Fibroblast of villous mesenchyme (primary cell): ENCODE data around the gene MUSK. TPM values are rescaled to one million over a fixed set of nuclear protein-coding genes. Genes with fewer than 3 reads are reported as not detected.
"Not testable (repeated sequence)": the region's sequence is repeated elsewhere in the genome, so short reads cannot be mapped to it uniquely, and the experiment has no call there.

Source experiments
- DNase-seq: peaks from one replicate; pipeline ENCODE4 v3.0.0-alpha.2; 2010; ENCODE audit warnings: low read depth
- H3K4me3 ChIP-seq: 2 replicates; pipeline ENCODE4 v1.5.1; 2011; ENCODE audit warnings: low read depth, mild to moderate bottlenecking, low read length
- total RNA-seq: library from RNA; depleted of rRNA; stranded (reverse); fragments of >200 nt; gene quantifications from 2 replicates; pipeline ENCODE4 v1.2.3, GENCODE V29; 2012
- TF ChIP-seq, protein P1 (sequence below): IDR thresholded peaks from 2 replicates; pipeline ENCODE4 v1.5.1; 2012; ENCODE audit warnings: low read depth, mild to moderate bottlenecking, low read length; ENCODE audit not compliant: insufficient read depth

MUSK gene
- total RNA-seq, 1 donor: under 0.01 TPM

DNA sequence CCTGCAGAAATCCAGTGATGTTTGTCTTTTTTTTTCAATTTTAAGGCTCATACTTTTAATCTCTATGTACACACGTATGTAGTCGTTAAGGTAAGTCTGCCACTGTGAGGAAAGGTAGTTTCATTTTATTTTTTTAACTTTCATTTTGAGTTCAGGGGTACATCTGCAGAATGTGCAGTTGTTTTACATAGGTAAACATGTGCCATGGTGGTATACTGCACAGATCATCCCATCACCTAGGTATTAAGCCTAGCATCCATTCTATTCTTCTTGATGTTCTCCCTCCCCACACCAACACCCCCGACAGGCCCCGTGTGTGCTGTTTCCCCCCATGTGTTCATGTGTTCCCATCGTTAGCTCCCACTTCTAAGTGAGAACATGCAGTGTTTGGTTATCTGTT, 19.7 kb downstream of the MUSK start:
- TF ChIP-seq, protein P1, sequence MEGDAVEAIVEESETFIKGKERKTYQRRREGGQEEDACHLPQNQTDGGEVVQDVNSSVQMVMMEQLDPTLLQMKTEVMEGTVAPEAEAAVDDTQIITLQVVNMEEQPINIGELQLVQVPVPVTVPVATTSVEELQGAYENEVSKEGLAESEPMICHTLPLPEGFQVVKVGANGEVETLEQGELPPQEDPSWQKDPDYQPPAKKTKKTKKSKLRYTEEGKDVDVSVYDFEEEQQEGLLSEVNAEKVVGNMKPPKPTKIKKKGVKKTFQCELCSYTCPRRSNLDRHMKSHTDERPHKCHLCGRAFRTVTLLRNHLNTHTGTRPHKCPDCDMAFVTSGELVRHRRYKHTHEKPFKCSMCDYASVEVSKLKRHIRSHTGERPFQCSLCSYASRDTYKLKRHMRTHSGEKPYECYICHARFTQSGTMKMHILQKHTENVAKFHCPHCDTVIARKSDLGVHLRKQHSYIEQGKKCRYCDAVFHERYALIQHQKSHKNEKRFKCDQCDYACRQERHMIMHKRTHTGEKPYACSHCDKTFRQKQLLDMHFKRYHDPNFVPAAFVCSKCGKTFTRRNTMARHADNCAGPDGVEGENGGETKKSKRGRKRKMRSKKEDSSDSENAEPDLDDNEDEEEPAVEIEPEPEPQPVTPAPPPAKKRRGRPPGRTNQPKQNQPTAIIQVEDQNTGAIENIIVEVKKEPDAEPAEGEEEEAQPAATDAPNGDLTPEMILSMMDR: no peak
- DNase-seq: no peak
- no peak overlapping the region for H3K4me3 ChIP-seq

GRCh38 chr9:110691002-110691549, 22.5 kb downstream of the MUSK start:
- TF ChIP-seq, protein P1: no peak
- no peak overlapping the region for H3K4me3 ChIP-seq
- DNase-seq: peak; percentile 32

DNA sequence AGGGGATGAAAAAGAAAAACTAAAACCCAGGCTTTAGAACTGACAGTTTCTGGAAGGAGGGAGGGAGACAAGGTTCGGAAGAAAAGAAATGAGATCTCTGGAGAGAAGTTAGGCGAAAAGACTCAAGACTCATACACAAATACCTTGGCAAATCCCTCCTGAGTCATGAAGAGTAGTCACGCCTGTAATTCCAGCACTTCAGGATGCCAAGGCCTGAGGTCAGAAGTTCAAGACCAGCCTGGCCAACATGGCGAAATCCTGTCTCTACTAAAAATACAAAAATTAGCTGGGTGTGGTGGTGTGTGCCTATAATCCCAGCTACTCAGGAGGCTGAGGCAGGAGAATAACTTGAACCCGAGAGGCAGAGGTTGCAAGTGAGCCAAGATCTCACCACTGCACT, 27.3 kb downstream of the MUSK start:
- DNase-seq: peak; percentile 26
- H3K4me3 ChIP-seq: not testable (repeated sequence)

DNA sequence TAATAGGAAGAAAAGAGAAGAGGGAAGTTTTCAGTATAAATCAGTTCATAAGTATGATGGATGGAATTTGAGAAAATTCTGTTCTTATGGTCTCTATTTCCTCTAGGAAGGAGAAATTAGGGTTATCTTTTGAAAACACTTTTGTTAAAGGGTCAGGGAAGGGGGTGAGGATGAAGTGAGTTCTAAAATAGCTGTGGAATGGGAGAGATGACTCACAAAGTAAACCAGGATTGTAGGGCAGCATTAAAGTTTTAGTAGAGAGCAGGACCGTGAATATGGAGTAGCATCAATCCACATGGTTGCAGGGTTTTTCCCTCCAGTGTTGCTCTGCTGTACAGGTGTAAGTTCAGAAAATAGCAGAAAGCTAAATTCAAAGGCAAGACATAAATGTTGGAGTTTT, 32.4 kb downstream of the MUSK start:
- TF ChIP-seq, protein P1: no peak
- peak; percentile 22 for DNase-seq
- H3K4me3 ChIP-seq: no peak overlapping the region

- TF ChIP-seq, protein P1: no peak
- DNase-seq: no peak
- H3K4me3 ChIP-seq: no peak overlapping the region
Observed at GRCh38 chr9:110703669-110704068, 35.1 kb downstream of the MUSK start.

- TF ChIP-seq, protein P1: no peak
- no peak overlapping the region for H3K4me3 ChIP-seq
- no peak for DNase-seq
Observed at GRCh38 chr9:110707419-110707818, 38.8 kb downstream of the MUSK start.

DNA sequence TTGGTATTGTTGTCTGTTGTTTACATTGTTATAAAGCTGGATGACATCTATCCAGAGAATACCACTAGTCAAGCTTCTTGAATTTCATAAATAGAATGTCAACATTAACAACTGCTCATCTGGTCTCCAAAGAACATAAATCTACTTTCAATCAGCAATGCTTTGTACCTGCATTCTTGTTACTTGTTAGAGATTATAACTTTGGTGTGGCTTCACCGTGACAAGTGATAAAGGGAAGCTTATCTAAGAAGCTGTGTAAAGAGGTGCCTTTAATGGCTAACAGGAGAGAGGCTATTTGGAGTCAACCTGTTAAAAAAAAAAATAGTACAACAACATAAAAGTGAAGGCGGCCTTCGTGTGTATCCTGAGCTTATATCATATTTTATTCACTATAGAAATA, 41.8 kb downstream of the MUSK start:
- peak; percentile 11 for DNase-seq
- H3K4me3 ChIP-seq: no peak overlapping the region
- TF ChIP-seq, protein P1: no peak
